GM12875 (cell line): ENCODE data around the gene SCUBE1.
"Not testable (repeated sequence)": the region's sequence is repeated elsewhere in the genome, so short reads cannot be mapped to it uniquely, and the experiment has no call there.

Experiments
- H3K4me3 ChIP-seq: one replicate; pipeline ENCODE4 v1.5.1; 2011; ENCODE audit warnings: low read depth, low read length, control low read depth
- TF ChIP-seq, protein P1 (sequence below): IDR thresholded peaks from 2 replicates; pipeline ENCODE4 v1.5.1; 2011; ENCODE audit warnings: low read depth, mild to moderate bottlenecking, control low read depth, inconsistent platforms, low read length, moderate library complexity, borderline replicate concordance; ENCODE audit not compliant: insufficient read depth

The SCUBE1 gene

DNA sequence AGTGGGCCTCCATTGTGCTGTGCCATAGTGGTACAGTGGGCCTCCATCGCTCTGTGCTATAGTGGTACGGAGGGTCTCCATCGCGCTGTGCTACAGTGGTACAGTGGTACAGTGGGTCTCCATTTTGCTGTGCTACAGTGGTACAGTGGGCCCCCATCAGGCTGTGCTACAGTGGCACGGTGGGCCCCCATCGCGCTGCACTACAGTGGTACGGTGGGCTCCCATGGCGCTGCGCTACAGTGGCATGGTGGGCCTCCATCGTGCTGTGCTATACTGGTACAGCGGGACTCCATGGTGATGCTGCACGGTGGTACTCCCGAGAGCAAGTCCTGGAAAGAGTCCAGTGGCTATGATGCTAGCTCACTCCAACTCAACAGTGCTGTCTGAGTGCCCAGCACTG, 51.8 kb downstream of the SCUBE1 start:
- TF ChIP-seq, protein P1, sequence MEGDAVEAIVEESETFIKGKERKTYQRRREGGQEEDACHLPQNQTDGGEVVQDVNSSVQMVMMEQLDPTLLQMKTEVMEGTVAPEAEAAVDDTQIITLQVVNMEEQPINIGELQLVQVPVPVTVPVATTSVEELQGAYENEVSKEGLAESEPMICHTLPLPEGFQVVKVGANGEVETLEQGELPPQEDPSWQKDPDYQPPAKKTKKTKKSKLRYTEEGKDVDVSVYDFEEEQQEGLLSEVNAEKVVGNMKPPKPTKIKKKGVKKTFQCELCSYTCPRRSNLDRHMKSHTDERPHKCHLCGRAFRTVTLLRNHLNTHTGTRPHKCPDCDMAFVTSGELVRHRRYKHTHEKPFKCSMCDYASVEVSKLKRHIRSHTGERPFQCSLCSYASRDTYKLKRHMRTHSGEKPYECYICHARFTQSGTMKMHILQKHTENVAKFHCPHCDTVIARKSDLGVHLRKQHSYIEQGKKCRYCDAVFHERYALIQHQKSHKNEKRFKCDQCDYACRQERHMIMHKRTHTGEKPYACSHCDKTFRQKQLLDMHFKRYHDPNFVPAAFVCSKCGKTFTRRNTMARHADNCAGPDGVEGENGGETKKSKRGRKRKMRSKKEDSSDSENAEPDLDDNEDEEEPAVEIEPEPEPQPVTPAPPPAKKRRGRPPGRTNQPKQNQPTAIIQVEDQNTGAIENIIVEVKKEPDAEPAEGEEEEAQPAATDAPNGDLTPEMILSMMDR: no peak
- H3K4me3 ChIP-seq: no peak overlapping the region

DNA sequence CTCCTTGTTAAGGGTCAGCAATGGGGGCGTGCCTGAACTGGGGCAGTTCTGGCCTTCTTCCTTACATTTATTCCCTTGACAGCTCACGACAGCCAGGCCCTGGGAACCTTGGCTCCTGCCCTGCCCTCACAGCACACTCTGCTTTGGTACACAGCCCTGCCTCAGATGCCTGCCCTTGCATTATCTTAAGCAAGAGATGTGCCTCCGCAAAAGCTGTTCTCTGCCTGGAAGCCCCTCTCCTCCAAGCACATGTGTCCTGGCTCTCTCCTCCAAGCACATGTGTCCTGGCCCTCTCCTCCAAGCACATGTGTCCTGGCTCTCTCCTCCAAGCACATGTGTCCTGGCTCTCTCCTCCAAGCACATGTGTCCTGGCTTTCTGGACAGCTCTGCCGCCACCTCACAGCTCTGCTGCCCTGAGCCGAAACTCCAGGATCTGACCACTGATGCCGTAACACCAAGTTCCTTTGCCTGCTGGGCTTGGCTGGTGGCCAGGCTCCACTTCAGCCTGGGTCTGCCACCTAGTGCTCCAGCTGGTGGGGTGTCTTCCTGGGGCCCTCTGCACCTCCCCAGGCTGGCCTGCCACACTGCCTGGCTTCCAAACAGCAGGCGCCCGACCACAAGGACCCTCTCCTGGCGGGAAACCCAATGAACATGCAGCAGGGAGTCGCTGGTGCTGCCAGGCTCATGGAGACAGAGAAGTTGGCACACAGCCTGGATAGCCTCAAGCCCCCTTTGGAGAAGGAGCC, 53.0 kb downstream of the SCUBE1 start:
- H3K4me3 ChIP-seq: no peak overlapping the region
- TF ChIP-seq, protein P1: no peak

DNA sequence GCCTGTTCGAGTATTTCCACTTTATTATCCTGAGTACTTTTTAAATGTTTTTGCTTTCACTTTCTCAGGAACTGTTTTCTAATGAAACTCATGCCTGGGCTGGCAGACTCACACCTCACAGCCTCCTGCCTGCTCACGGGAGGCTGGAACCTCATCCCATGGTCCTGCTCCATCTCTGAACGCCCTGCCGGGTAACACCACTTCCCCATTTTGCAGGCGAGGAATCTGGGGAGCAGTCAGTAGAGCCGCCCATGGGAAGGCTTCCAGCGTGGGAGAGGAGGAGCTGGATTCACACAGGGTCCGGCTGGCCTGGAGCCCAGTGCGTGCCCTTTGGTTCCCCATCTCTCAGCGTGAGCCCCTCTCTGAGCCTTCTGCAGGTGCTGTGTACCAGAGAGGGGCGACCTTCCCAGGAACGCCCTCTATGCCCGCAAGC, 53.6 kb downstream of the SCUBE1 start:
- H3K4me3 ChIP-seq: no peak overlapping the region
- TF ChIP-seq, protein P1: no peak

DNA sequence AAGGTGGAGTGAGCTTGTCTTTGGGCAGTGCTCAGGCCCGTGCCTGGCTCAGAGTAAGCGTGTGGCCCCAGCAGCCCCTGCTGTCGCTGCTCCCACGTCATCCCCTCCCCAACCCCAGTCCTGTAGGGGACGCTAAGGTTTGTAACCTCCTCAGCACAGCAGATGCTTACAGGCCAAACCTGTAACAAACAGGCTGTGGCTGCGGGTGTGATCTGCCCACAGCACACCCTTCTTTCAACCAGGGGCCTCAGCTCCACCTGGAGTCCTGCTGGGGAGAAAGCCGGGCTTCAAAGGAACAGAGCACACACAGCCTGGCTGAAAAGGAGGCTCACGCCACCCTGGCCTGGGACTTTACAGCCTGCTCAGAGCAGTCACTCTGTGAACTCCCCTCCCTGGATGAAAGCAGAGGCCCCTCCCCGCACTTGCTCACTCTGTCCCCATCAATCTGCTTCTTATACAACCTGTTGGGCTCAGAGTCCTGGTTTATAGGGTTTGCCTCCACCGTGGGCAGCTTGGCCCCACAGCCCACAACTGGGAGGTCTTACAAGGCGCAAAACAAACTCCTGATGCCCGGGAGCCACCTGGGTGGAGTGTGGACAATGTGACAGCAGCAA, 54.3 kb downstream of the SCUBE1 start:
- H3K4me3 ChIP-seq: no peak overlapping the region
- TF ChIP-seq, protein P1: no peak

DNA sequence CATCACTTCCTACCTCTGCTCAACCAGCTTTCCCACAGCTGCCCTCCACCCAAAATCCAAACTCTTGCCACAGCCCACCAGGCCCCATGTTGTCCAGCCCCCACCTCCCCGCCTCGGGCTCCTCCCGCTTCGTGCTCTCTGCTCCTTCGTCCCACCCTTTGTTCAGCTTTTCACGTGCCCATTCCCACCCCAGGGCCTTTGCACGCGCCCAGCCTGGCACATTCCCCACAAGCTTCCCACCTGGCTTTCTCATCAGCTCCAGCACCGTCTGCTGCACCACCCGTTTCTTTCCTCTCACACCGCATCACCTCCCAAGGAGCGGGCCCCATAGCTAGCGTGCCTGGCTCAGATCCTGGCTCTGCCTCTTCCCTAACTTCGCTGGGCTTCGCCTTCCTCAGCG, 54.8 kb downstream of the SCUBE1 start:
- H3K4me3 ChIP-seq: no peak overlapping the region

DNA sequence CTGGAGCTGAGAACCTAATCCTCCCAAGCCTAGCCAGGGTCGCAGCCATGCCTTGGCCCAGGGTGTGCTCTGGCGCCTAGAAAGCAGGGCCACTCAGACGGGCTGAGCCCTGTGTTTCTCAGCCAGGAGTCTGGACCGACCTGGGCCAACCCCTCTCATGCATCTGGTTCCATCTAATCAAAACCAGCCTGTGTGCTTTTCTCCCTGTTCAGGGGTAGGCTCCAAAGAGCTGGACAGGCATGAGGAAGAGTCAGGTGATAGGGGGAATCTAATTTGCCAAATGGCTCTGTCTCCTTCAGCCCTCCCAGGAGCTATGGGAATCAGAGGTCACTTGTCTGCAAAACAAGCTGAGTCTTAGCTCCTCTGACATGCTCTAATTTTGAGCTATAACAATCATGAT, 55.7 kb downstream of the SCUBE1 start:
- H3K4me3 ChIP-seq: no peak overlapping the region
- TF ChIP-seq, protein P1: no peak

More for the DNA sequence above, 54.8 kb downstream of the SCUBE1 start:
- TF ChIP-seq, protein P1: no peak

DNA sequence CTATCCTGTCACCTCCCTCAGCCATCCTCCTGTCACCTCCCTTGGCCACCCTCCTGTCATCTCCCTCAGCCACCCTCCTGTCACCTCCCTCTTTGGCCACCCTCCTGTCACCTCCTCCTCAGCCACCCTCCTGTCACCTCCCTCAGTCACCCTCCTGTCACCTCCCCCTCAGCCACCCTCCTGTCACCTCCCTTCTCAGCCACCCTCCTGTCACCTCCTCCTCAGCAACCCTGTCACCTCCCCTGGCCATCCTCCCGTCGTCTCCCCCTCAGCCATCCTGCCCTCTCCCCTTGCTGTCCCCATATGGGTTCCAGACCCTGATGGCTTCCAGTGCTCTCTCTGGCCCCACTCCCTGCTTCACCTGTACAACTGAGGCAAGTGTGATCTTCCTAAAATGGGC, 61.8 kb downstream of the SCUBE1 start:
- TF ChIP-seq, protein P1: no peak
- H3K4me3 ChIP-seq: no peak overlapping the region

DNA sequence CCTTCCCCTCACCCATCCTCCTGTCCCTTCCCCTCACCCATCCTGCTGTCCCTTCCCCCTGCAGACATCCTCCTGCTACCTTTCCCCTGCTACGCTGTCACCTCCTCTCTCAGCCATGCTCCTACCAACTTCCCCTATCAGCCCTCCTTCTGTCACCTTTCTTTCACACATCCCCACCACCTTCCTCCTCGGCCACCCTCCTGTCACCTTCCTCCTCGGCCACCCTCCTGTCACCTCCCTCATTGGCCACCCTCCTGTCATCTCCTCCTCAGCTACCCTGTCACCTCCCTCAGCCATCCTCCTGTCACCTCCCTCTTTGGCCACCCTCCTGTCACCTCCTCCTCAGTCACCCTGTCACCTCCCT, 62.7 kb downstream of the SCUBE1 start:
- not testable (repeated sequence) for H3K4me3 ChIP-seq
